ENCODE measurements around the gene FMNL1. TPM values are rescaled to one million over a fixed set of nuclear protein-coding genes. Genes with fewer than 3 reads are reported as not detected.

Gene FMNL1
- total RNA-seq, 1 donor from 2014 or later: 22.1 TPM

DNA sequence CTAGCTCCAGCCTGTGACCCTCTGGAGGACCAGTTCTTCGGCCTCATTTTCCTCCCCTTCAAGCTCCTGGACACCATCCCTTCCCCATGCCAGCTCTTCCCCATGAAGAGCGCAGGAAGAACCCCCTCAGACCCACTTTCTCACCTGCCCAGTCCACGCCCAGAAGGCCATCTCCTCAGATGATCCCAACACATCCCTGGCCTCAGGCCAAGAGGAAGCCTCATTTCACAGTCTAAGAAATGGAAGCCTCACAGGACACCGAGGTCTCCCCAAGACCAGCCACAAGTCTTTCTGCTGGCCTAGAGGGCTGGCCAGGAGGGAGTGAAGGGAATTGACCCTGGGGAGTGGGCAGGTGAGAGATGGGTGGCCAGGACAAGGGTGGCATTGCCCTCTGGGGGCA is 32.2 kb downstream of the FMNL1 start:
- intact Hi-C loops (cut with DNase I): no loop called here
- DNase-seq (ENCODE audit: extremely low spot score in 2 of 2): no peak
- TF ChIP-seq POLR2AphosphoS5 (IDR thresholded peaks at IDR 0.05; ENCODE audit: insufficient read depth in 1 of 2, low read depth in 1 of 2) (no peak), POLR2A (IDR thresholded peaks at IDR 0.05) (no peak), CTCF (IDR thresholded peaks at IDR 0.05) (no peak)

GRCh38 chr17:45255358-45255757 is 33.7 kb downstream of the FMNL1 start:
- intact Hi-C loops (cut with DNase I): no loop called here
- no peak overlapping the region for H3K4me3 ChIP-seq

More for the DNA sequence above, 32.2 kb downstream of the FMNL1 start:
- no peaks in the 10 kb centered on the region for H3K27me3 ChIP-seq
- no peaks in the 10 kb centered on the region for H3K4me1 ChIP-seq
- H3K36me3 ChIP-seq: no peaks in the 10 kb centered on the region
- no peak overlapping the region for H3K27ac ChIP-seq
- no peak overlapping the region for H3K4me3 ChIP-seq
- no peaks in the 10 kb centered on the region for H3K9me3 ChIP-seq

GRCh38 chr17:45256114-45256966 is 34.7 kb downstream of the FMNL1 start:
- H3K27ac ChIP-seq: no peak overlapping the region
- H3K27me3 ChIP-seq: no peaks in the 10 kb centered on the region
- DNase-seq (ENCODE audit: extremely low spot score in 2 of 2): no peak
- peaks cover 3% of the 10 kb centered on the region for H3K4me1 ChIP-seq
- no peak overlapping the region for H3K4me3 ChIP-seq
- no peak for TF ChIP-seq POLR2AphosphoS5 (IDR thresholded peaks at IDR 0.05; ENCODE audit: insufficient read depth in 1 of 2, low read depth in 1 of 2)
- no peak for TF ChIP-seq CTCF (IDR thresholded peaks at IDR 0.05)
- no peak for TF ChIP-seq POLR2A (IDR thresholded peaks at IDR 0.05)
- H3K36me3 ChIP-seq: no peaks in the 10 kb centered on the region
- intact Hi-C loops (cut with DNase I): no loop called here
- H3K9me3 ChIP-seq: no peaks in the 10 kb centered on the region

More at GRCh38 chr17:45255358-45255757, 33.7 kb downstream of the FMNL1 start:
- TF ChIP-seq CTCF (IDR thresholded peaks at IDR 0.05): no peak
- no peak for TF ChIP-seq POLR2AphosphoS5 (IDR thresholded peaks at IDR 0.05; ENCODE audit: insufficient read depth in 1 of 2, low read depth in 1 of 2)
- no peak for TF ChIP-seq POLR2A (IDR thresholded peaks at IDR 0.05)
- no peak overlapping the region for H3K27ac ChIP-seq
- no peak for DNase-seq (ENCODE audit: extremely low spot score in 2 of 2)
- no peaks in the 10 kb centered on the region for H3K27me3 ChIP-seq
- H3K4me1 ChIP-seq: no peaks in the 10 kb centered on the region
- no peaks in the 10 kb centered on the region for H3K9me3 ChIP-seq
- H3K36me3 ChIP-seq: no peaks in the 10 kb centered on the region

DNA sequence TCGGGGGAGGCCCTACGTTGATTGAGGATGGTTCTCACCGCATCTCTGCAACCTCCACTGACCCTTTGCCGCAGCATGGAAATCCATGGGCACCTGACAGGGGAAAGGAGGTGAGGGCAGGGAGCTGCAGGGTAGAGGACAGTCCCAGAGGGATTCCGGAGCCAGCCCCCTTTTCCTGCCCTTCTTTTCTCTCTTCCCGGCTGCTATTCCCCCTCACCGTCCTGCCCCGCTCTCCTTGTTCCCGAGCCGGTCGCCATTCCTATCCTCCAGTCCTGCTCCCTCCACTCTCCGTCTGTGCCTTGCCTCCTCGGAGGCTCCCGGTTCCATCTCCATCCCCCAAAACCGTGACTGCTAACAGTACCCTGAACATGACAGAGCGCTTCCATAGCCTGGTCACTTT is 35.4 kb downstream of the FMNL1 start:
- Histone ChIP-seq H3K36me3 (no peaks in the 10 kb centered on the region), H3K4me1 (peaks cover 9% of the 10 kb centered on the region), H3K27me3 (no peaks in the 10 kb centered on the region), H3K9me3 (no peaks in the 10 kb centered on the region), H3K27ac (no peak overlapping the region), H3K4me3 (no peak overlapping the region)
- intact Hi-C loops (cut with DNase I): no loop called here
- no peak for TF ChIP-seq CTCF (IDR thresholded peaks at IDR 0.05)
- TF ChIP-seq POLR2A (IDR thresholded peaks at IDR 0.05): no peak
- TF ChIP-seq POLR2AphosphoS5 (IDR thresholded peaks at IDR 0.05; ENCODE audit: insufficient read depth in 1 of 2, low read depth in 1 of 2): no peak
- DNase-seq (ENCODE audit: extremely low spot score in 2 of 2): no peak

GRCh38 chr17:45258981-45259380 is 37.3 kb downstream of the FMNL1 start:
- Histone ChIP-seq H3K9me3 (no peaks in the 10 kb centered on the region), H3K27ac (no peak overlapping the region), H3K4me1 (peaks cover 28% of the 10 kb centered on the region), H3K36me3 (peaks cover 0 to 2% of the 10 kb centered on the region in 2 donors), H3K4me3 (no peak overlapping the region), H3K27me3 (no peaks in the 10 kb centered on the region)
- no peak for DNase-seq (ENCODE audit: extremely low spot score in 2 of 2)
- intact Hi-C loops (cut with DNase I): no loop called here
- TF ChIP-seq POLR2A (IDR thresholded peaks at IDR 0.05) (no peak), POLR2AphosphoS5 (IDR thresholded peaks at IDR 0.05; ENCODE audit: insufficient read depth in 1 of 2, low read depth in 1 of 2) (no peak), CTCF (IDR thresholded peaks at IDR 0.05) (no peak)
